Gastroesophageal sphincter (tissue), 2 donors: ENCODE data around the gene SPG7.

Source experiments
- POLR2A ChIP-seq, 2 donors: fragments of 450-650 bp; IDR thresholded peaks; one replicate each; pipeline ENCODE4 v1.6.1; 2017; ENCODE audit warnings: antibody characterized with exemption in 2 of 2, mild to moderate bottlenecking in 2 of 2, moderate library complexity in 1 of 2
- POLR2AphosphoS5 ChIP-seq: sonication (generic); formaldehyde crosslinking; IDR thresholded peaks from one replicate; pipeline ENCODE4 v1.6.1; 2017; ENCODE audit warnings: antibody characterized with exemption

DNA sequence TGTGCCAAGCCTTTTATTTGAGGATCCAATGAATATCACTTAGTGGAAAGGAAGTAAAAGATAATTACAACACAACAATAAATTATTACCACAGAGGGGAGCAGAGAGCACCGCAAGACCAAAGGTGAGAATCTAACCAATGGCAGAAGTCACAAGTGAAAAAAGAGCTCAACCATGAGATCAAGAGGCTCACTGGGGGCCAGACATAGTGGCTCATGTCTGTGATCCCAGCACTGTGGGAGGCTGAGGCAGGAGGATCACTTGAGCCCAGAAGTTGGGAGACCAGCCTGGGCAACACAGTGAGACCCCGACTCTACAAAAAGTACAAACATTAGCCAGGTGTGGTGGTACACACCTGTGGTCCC is 35.5 kb upstream of the SPG7 start:
- no peak for TF ChIP-seq POLR2A (IDR thresholded peaks at IDR 0.05)
- no peak for TF ChIP-seq POLR2AphosphoS5
